Coronary artery (tissue), 2 donors: ENCODE data around the gene FBXO28.
"Not testable (repeated sequence)": the region's sequence is repeated elsewhere in the genome, so short reads cannot be mapped to it uniquely, and the experiment has no call there.

Source experiments
- DNase-seq: peaks from one replicate; pipeline ENCODE4 v3.0.0-alpha.2; 2017; ENCODE audit warnings: low spot score
- H3K27ac ChIP-seq, 2 donors: fragments of 200-600 bp; sonication (generic); one replicate each; pipeline ENCODE4 v1.5.1; 2016 to 2019
- H3K4me3 ChIP-seq: fragments of 200-600 bp; sonication (generic); 2 replicates; pipeline ENCODE4 v1.5.1; 2016; ENCODE audit warnings: mild to moderate bottlenecking, moderate library complexity
- TF ChIP-seq, protein P1 (sequence below): fragments of 200-600 bp; sonication (generic); IDR thresholded peaks from one replicate; pipeline ENCODE4 v1.5.1; 2019; ENCODE audit warnings: antibody characterized with exemption

Gene FBXO28

DNA sequence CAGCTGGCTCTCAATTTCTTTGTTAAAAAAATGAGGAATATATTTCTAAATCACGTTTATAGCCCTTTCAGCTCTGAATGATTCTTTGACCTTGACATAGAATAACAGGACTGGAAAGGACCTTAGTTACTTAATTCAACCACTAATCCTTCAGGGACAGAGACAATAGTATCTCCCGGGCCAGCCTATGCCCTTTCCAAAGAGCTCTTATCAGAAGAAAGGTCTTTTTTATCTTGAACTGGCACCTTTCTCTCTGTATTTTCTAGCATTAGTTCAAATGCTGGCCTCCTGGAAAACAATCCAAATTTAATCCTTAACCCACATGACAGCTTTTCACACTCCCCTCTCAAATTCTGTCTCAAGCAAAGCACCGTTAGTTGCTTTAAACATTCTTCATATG, 44.8 kb upstream of the FBXO28 start:
- no peak overlapping the region for H3K27ac ChIP-seq
- no peak overlapping the region for H3K4me3 ChIP-seq
- TF ChIP-seq, protein P1, sequence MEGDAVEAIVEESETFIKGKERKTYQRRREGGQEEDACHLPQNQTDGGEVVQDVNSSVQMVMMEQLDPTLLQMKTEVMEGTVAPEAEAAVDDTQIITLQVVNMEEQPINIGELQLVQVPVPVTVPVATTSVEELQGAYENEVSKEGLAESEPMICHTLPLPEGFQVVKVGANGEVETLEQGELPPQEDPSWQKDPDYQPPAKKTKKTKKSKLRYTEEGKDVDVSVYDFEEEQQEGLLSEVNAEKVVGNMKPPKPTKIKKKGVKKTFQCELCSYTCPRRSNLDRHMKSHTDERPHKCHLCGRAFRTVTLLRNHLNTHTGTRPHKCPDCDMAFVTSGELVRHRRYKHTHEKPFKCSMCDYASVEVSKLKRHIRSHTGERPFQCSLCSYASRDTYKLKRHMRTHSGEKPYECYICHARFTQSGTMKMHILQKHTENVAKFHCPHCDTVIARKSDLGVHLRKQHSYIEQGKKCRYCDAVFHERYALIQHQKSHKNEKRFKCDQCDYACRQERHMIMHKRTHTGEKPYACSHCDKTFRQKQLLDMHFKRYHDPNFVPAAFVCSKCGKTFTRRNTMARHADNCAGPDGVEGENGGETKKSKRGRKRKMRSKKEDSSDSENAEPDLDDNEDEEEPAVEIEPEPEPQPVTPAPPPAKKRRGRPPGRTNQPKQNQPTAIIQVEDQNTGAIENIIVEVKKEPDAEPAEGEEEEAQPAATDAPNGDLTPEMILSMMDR, result no peak
- DNase-seq, result no peak

DNA sequence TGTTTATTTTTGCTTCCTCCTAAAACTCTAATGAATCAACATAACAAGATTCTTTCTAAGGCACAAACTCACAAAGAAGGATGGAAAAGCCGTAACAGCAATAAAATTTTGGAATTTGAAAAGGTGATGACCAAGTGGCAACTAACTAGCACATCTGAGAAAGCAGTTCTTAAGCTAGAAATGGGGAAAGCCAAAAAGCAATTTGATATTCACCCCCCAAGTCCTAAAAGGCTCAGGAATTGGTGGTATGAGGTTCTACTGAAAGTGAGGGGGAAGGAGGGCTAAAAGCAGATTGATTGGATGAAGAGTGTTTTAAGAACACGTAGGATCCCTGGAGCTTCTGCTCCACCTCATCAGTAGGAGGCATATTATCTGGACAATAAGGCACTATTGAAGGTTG, 43.4 kb upstream of the FBXO28 start:
- TF ChIP-seq, protein P1, result no peak
- no peak overlapping the region for H3K4me3 ChIP-seq
- no peak for DNase-seq
- H3K27ac ChIP-seq, result no peak overlapping the region

DNA sequence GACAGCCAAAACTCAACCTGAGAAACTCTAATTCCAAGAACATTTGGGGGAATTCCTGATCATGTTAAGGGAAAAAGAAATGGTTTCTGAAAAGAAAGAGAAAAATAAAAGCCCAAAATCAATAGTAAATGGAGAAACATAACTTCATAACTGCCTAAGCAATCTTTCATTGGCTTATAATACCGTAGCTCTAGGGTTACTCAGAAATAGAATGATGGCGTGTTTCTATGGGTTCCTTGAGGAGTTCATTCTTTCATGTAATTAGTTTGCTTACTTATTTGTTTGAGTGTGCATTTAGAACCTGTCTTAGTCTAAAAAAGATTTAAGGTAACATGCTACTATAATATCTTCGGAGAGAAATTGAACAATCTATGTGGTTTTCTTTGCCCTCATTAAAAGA, 37.5 kb upstream of the FBXO28 start:
- no peak for DNase-seq
- H3K4me3 ChIP-seq, result no peak overlapping the region
- no peak overlapping the region for H3K27ac ChIP-seq
- TF ChIP-seq, protein P1, result no peak

DNA sequence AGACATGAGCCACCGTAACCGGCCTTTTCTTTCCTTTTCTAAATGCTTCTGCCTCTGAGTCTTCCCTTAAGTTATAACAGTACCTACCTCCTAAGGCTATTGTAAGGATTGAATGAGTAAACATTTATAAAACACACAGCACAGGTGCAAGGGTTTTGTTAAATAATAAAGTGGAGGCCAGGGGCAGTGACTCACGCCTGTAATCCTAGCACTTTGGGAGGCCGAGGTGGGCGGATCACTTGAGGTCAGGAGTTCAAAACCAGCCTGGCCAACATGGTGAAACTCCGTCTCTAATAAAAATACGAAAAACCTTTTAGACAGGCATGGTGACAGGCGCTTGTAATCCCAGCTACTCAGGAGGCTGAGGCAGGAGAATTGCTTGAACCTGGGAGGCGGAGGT, 34.3 kb upstream of the FBXO28 start:
- DNase-seq, H3K4me3 ChIP-seq, H3K27ac ChIP-seq: not testable (repeated sequence)

DNA sequence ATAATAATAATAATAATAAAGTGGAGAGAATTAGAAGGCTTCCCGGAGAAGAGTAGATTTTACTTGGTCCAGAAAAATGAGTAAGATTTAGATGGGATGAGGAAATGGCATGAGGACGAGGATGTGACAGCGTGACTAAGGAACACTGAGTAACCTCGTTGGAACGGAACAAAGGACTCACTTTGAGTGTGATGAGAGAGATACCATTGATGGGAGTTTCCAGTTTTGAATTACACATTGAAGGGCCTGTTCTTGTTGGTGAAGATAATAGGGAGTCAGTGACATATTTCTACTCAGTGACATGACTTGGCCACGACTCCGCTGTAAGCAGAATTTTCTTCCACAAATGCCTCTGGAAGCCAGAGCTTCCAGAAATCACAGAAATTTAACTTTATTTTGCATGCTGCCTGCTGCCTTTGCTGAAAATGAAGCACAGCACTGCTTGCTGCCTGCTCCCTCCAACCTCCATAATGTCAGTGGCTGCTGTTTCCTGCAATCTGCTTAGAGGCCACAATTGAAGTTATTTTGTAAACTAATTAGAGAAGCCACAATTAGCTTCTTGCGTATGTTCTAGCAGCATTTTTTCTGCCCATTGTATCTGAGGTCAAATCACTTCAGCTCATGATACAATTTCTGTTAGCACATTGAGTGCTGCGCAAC, 33.7 kb upstream of the FBXO28 start:
- no peak for DNase-seq
- no peak overlapping the region for H3K27ac ChIP-seq
- TF ChIP-seq, protein P1, result no peak
- no peak overlapping the region for H3K4me3 ChIP-seq

DNA sequence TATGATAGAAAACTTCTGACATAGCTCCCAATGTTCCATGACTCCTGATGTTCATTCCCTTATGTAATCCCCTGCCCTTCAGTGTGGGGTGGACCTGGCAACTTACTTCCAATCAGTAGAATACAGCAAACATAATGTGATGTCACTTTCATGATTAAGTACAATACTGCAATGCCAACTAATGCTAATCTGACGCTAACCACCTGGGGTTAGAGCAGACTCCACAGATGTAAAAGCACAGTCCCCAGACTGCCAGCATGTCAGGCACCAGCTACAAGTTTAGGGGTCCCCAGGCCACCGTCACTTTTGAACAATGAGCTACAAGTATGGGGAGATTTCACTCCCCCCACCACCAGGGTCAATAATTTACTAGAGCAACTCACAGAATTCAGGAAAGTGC, 32.3 kb upstream of the FBXO28 start:
- no peak for DNase-seq
- no peak overlapping the region for H3K27ac ChIP-seq
- TF ChIP-seq, protein P1, result no peak

DNA sequence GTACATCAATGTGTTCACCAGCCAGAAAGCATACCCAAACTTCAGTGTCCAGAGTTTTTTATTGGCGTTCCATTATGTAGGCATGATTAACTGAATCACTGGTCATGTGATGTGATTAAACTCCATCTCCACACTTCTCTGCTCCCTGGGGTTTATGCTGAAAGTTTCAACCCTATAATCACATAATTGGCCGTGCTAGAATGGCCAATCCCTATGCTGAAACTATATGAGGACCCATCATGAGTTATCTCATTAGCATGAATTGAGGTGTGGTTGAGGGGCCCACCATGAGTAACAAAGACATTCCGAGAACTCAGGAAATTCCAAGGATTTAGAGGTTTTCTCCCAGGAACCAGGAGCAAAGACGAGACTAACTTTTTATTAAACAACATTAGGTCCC, 31.8 kb upstream of the FBXO28 start:
- no peak overlapping the region for H3K4me3 ChIP-seq
- TF ChIP-seq, protein P1, result no peak
- no peak for DNase-seq
- H3K27ac ChIP-seq, result no peak overlapping the region

More for the DNA sequence above, 32.3 kb upstream of the FBXO28 start:
- H3K4me3 ChIP-seq, result no peak overlapping the region
